ENCODE data around the gene MAP2K6. TPM values are rescaled to one million over a fixed set of nuclear protein-coding genes. Genes with fewer than 3 reads are reported as not detected.

MAP2K6 gene
- total RNA-seq, 1 donor, result 0.43 TPM

DNA sequence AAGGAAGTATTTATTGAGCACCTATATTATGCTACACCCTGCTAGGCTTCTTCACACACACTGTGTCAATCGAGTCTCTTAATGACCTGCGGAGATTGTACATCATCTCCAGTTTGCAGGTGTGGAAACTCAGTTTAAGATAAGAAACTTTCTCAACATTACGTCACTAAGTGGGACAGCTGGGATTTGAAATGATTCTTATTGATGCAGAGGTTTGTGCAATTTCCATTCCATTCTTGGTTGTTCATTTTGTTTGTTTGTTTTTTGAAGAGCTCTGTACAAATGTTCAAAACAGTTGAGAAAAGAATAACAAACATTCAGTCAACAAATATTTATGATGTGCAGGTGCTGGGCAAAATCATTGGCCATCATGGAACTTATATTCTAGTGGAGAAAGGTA lies 84.8 kb downstream of the MAP2K6 start:
- TF ChIP-seq, protein P1, sequence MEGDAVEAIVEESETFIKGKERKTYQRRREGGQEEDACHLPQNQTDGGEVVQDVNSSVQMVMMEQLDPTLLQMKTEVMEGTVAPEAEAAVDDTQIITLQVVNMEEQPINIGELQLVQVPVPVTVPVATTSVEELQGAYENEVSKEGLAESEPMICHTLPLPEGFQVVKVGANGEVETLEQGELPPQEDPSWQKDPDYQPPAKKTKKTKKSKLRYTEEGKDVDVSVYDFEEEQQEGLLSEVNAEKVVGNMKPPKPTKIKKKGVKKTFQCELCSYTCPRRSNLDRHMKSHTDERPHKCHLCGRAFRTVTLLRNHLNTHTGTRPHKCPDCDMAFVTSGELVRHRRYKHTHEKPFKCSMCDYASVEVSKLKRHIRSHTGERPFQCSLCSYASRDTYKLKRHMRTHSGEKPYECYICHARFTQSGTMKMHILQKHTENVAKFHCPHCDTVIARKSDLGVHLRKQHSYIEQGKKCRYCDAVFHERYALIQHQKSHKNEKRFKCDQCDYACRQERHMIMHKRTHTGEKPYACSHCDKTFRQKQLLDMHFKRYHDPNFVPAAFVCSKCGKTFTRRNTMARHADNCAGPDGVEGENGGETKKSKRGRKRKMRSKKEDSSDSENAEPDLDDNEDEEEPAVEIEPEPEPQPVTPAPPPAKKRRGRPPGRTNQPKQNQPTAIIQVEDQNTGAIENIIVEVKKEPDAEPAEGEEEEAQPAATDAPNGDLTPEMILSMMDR (IDR thresholded peaks at IDR 0.05; ENCODE audit: insufficient read depth, low read depth, low read length), result no peak
- no peak overlapping the region for H3K4me3 ChIP-seq (ENCODE audit: low read depth, low read length)
- DNase-seq (ENCODE audit: low read depth), result peak; percentile 37

DNA sequence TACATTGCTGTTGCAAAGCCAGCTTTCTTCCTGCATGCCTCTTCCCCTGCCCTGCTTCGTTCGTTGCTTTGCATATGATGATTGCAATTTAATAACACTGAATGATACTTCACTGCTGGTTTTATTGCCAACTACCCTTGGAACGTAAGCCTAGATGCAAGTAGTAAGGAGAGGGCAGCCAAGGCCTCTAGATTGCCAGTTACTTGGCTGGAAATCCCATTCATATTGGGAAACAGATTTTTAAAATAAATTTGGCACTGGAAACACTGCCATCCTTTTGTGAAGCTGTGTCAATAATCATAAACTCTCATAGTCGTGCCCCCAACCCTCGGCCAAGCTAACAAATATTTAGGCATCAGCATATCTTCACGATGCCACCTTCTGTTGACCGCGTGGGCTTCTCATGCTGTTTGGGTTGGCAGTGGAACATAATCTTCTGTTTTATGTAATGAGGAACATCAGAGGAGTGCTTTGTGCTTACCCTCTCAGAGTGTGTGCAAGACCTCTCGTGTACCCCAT lies 86.5 kb downstream of the MAP2K6 start:
- TF ChIP-seq, protein P1 (IDR thresholded peaks at IDR 0.05; ENCODE audit: insufficient read depth, low read depth, low read length), result no peak
- no peak overlapping the region for H3K4me3 ChIP-seq (ENCODE audit: low read depth, low read length)
- DNase-seq (ENCODE audit: low read depth), result no peak

DNA sequence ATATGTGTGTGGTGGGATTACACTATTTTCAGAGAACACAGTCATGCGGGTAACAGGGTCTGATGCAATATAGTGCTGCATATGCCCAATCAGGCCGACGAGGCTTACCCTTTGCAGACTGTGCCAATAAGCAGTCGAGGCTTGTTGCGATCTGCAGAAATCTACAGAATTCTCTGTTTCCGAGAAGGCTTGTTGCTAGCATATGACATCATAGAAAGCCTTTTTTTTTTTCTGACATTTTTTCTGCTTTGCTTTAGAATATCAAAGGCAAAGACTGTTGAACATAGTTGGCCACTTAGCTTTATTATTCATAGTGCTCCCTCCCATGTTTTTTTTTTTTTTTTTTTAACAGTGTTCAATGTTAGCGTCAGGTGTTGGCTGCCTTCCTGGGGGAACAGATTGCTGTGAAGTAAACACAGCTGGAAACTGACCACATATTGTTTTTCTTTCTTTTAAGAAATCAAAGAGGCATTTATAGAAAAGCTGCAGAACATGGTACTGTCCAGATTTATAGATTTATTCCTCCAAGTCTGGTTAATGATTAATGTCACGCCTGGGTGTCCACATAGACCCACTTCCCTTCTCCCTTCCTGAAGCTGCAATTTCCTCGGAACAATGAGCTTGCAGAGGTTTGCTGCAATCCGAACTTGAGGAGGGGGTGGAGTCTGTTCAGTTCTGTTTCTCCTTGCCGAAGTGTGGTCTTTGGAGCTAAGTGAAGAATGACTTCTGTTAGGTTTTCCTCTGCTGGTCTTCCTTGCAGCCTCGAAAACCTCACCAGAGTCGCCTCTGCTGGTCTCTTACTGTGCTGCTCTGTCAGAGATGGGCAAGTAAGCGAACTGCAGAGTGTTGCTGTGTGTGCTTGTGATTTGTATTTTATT lies 87.3 kb downstream of the MAP2K6 start:
- DNase-seq (ENCODE audit: low read depth), result peak; percentile 83
- peak overlapping the region; percentile 37 for H3K4me3 ChIP-seq (ENCODE audit: low read depth, low read length)

DNA sequence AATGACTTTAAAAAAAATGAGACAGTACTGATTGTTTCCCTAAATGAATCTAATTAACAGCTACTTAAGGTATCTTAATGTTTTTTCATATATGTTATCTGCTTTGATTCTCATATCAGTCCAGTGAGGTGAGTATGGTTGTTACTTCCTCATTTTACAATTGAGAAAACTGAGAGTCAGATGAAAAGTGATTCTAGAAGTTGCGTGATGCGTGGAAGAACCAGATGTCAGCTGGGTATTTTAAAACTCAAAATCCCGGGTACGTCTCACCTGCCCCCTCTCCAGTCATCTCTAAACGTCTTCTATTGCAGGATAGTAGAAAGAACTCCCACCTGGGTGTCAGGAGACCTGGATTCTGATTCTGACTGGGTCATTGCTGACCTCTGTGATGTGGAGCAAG lies 89.2 kb downstream of the MAP2K6 start:
- TF ChIP-seq, protein P1 (IDR thresholded peaks at IDR 0.05; ENCODE audit: insufficient read depth, low read depth, low read length), result no peak
- no peak for DNase-seq (ENCODE audit: low read depth)
- H3K4me3 ChIP-seq (ENCODE audit: low read depth, low read length), result no peak overlapping the region

More for the DNA sequence above, 87.3 kb downstream of the MAP2K6 start:
- TF ChIP-seq, protein P1 (IDR thresholded peaks at IDR 0.05; ENCODE audit: insufficient read depth, low read depth, low read length), result no peak

DNA sequence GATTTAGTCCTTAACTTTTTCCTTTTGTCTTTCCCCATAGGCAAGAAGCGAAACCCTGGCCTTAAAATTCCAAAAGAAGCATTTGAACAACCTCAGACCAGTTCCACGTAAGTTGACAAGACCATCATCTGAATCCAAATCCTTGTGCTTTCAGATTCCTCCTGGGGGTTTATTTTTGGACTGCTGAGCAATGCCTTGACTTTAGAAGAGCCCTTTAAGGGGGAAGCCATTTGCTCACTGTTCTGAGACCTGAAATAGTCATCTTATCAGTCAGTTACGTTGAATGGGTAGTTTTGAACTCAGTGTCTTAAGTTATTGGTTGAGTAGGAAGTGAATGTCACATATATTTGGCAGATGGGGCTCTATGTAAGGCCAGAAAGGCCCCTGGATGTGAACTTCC lies 91.2 kb downstream of the MAP2K6 start:
- TF ChIP-seq, protein P1 (IDR thresholded peaks at IDR 0.05; ENCODE audit: insufficient read depth, low read depth, low read length), result no peak
- no peak overlapping the region for H3K4me3 ChIP-seq (ENCODE audit: low read depth, low read length)
- DNase-seq (ENCODE audit: low read depth), result no peak

DNA sequence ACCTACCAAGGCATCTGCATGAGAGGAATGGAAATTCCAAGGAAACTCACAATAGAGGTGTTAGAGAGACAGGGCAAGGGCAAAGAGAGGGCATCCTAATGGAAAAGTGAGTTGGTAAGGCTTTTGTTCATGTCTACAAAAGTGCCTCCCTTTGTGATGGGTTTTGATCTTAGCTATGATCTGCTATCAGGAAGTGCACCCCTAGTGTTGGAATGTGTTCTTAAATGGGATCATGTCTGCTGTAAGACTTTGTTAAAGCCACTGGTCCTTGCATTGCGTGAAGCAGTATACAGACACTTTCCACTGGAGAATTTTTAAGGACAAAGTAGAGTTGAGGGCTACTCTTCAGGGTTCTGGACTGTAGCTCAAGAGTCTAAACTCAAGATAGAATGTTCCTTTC lies 92.0 kb downstream of the MAP2K6 start:
- no peak for DNase-seq (ENCODE audit: low read depth)
- no peak overlapping the region for H3K4me3 ChIP-seq (ENCODE audit: low read depth, low read length)
- TF ChIP-seq, protein P1 (IDR thresholded peaks at IDR 0.05; ENCODE audit: insufficient read depth, low read depth, low read length), result peak; percentile 35

All from fibroblast of villous mesenchyme (primary cell).